HCT116 (cell line): ENCODE measurements around the gene RPP25. TPM values are rescaled to one million over a fixed set of nuclear protein-coding genes. Genes with fewer than 3 reads are reported as not detected.
A peak's percentile ranks its signal among the peaks of the same experiment; 100 is the strongest.

Source experiments
- ATAC-seq: fragments of 200-7000 bp; cut with Tn5 transposase; 2 replicates; pipeline ENCODE4 v1.9.1; 2020; ENCODE audit warnings: mild to moderate bottlenecking, moderate library complexity
- BruUV-seq: library from RNA; stranded (reverse); fragments of 400-500 nt; replicated peaks from 2 replicates; lab custom pipeline; 2021; lab: Mats Ljungman, UMichigan
- CTCF ChIA-PET: fragments of 300-600 bp; sonication (Branson Sonifier 250); formaldehyde crosslinking; loops from one replicate; lab custom pipeline; 2021; ENCODE audit warnings: antibody characterized with exemption; lab: Charles Lee
- POLR2A ChIA-PET: fragments of 300-600, 350-600 bp; sonication (Branson Sonifier 250); formaldehyde crosslinking; loops from one replicate; lab custom pipeline; 2021; ENCODE audit warnings: antibody characterized with exemption; lab: Charles Lee
- RAD21 ChIA-PET, 2 experiments: fragments of 300-600 bp; sonication (Branson Sonifier 250); formaldehyde crosslinking; loops; one replicate each; lab custom pipeline; 2023; ENCODE audit warnings: low total read pairs in 2 of 2; ENCODE audit not compliant: uncharacterized antibody in 2 of 2, unreplicated experiment in 2 of 2, low non-redundant PET in 1 of 2; lab: Charles Lee
- DNase-seq: peaks from one replicate; pipeline ENCODE4 v3.0.0-alpha.2; 2010; ENCODE audit warnings: low read depth, low spot score
- H2AFZ ChIP-seq: fragments of 200-600 bp; shearing (Covaris generic), sonication (generic); 2 replicates; pipeline ENCODE4 v1.6.1; 2017; ENCODE audit warnings: low read depth, mixed run types, mixed read lengths, antibody characterized with exemption, low read length; ENCODE audit not compliant: poor library complexity, severe bottlenecking
- H3K27ac ChIP-seq: 2 replicates; pipeline ENCODE4 v1.5.1; 2012; ENCODE audit warnings: low read depth, low read length
- H3K27me3 ChIP-seq: fragments of 200-600 bp; sonication (generic); 2 replicates; pipeline ENCODE4 v1.6.1; 2016; ENCODE audit warnings: mixed run types, low read length, mixed read lengths; ENCODE audit not compliant: insufficient read depth
- H3K36me3 ChIP-seq, 2 experiments: fragments of 200-500 bp in 1 of 2; fragments of 200-600 bp in 1 of 2; sonication (Bioruptor generic) in 1 of 2; sonication (generic) in 1 of 2; 2 replicates each; pipeline versions ENCODE4 v1.5.1 to v1.6.1; 2014 to 2016; ENCODE audit warnings: low read length in 2 of 2, inconsistent platforms in 1 of 2, mixed read lengths in 1 of 2, mixed run types in 1 of 2; ENCODE audit not compliant: insufficient read depth in 2 of 2, control insufficient read depth in 1 of 2
- H3K4me1 ChIP-seq, 2 experiments: fragments of 200-600 bp in 1 of 2; sonication (generic) in 1 of 2; 2 replicates each; pipeline versions ENCODE4 v1.5.1 to v1.6.1; 2012 to 2017; ENCODE audit warnings: low read length in 2 of 2, inconsistent platforms in 1 of 2, mild to moderate bottlenecking in 1 of 2, mixed read lengths in 1 of 2, mixed run types in 1 of 2, moderate library complexity in 1 of 2; ENCODE audit not compliant: insufficient read depth in 2 of 2, control insufficient read depth in 1 of 2
- H3K4me2 ChIP-seq: fragments of 200-600 bp; sonication (generic); 2 replicates; pipeline ENCODE4 v1.6.1; 2017; ENCODE audit warnings: mixed run types, low read length, mixed read lengths
- H3K4me3 ChIP-seq, 2 experiments: fragments of 200-600 bp in 1 of 2; sonication (generic) in 1 of 2; replicated peaks in 1 of 2; 2 replicates each; pipeline ENCODE4 v1.5.1; 2011 to 2016; ENCODE audit warnings: low read length in 2 of 2, control low read depth in 1 of 2, low read depth in 1 of 2, mild to moderate bottlenecking in 1 of 2, mixed read lengths in 1 of 2, mixed run types in 1 of 2
- H3K79me2 ChIP-seq: fragments of 200-600 bp; sonication (generic); 2 replicates; pipeline ENCODE4 v1.6.1; 2017; ENCODE audit warnings: mild to moderate bottlenecking, mixed run types, low read length, moderate library complexity, mixed read lengths; ENCODE audit not compliant: insufficient read depth
- H3K9ac ChIP-seq: fragments of 200-600 bp; sonication (generic); 2 replicates; pipeline ENCODE4 v1.6.1; 2016; ENCODE audit warnings: low read length, mixed read lengths
- H3K9me2 ChIP-seq: fragments of 200-600 bp; sonication (generic), shearing (Covaris generic); 2 replicates; pipeline ENCODE4 v1.6.1; 2017; ENCODE audit warnings: mixed run types, mild to moderate bottlenecking, moderate library complexity; ENCODE audit not compliant: insufficient read depth
- H3K9me3 ChIP-seq, 2 experiments: fragments of 200-500 bp in 1 of 2; fragments of 200-600 bp in 1 of 2; sonication (Bioruptor generic) in 1 of 2; sonication (generic) in 1 of 2; 2 replicates each; pipeline ENCODE4 v1.6.1; 2014 to 2017; ENCODE audit warnings: low read length in 2 of 2, mixed read lengths in 2 of 2, inconsistent platforms in 1 of 2, low read depth in 1 of 2, mild to moderate bottlenecking in 1 of 2, mixed run types in 1 of 2, moderate library complexity in 1 of 2; ENCODE audit not compliant: control insufficient read depth in 1 of 2, insufficient read depth in 1 of 2
- H4K20me1 ChIP-seq: fragments of 200-600 bp; sonication (generic), shearing (Covaris generic); 2 replicates; pipeline ENCODE4 v1.6.1; 2017; ENCODE audit warnings: mixed run types, mild to moderate bottlenecking, moderate library complexity; ENCODE audit not compliant: insufficient read depth
- CEBPB ChIP-seq: IDR thresholded peaks from 2 replicates; pipeline ENCODE4 v1.6.1; 2012; ENCODE audit warnings: low read depth
- EGR1 ChIP-seq: IDR thresholded peaks from 2 replicates; pipeline ENCODE4 v1.6.1; 2012; ENCODE audit warnings: low read depth
- EZH2 ChIP-seq: fragments of 200-600 bp; sonication (generic); IDR thresholded peaks from 2 replicates; pipeline ENCODE4 v1.6.1; 2017; ENCODE audit warnings: antibody characterized with exemption, mixed run types
- EZH2phosphoT487 ChIP-seq: fragments of 200-600 bp; IDR thresholded peaks from 2 replicates; pipeline ENCODE4 v1.6.1; 2018; ENCODE audit warnings: antibody characterized with exemption, borderline replicate concordance
- POLR2A ChIP-seq: IDR thresholded peaks from 2 replicates; pipeline ENCODE4 v1.7.0; 2011; ENCODE audit warnings: borderline replicate concordance; ENCODE audit not compliant: insufficient read depth, insufficient read length; ENCODE audit errors: extremely low read depth
- RAD21 ChIP-seq: IDR thresholded peaks from 2 replicates; pipeline ENCODE4 v1.6.1; 2012; ENCODE audit warnings: low read depth, mild to moderate bottlenecking
- SRF ChIP-seq: IDR thresholded peaks from 2 replicates; pipeline ENCODE4 v1.6.1; 2012; ENCODE audit warnings: low read depth
- YY1 ChIP-seq: IDR thresholded peaks from 2 replicates; pipeline ENCODE4 v1.6.1; 2011; ENCODE audit warnings: low read length, low read depth, moderate library complexity, mild to moderate bottlenecking; ENCODE audit not compliant: insufficient replicate concordance; ENCODE audit errors: extremely low read depth
- intact Hi-C: fragments of 100-400 bp; cut with micrococcal nuclease; formaldehyde crosslinking; loops from 2 replicates; pipeline ENCODE4 v1.10.0; 2022
- total RNA-seq: library from RNA; stranded (reverse); gene quantifications from one replicate; pipeline ENCODE4 v1.2.1, GENCODE V29; 2021; ENCODE audit not compliant: unreplicated experiment
- TF ChIP-seq, protein P1 (sequence below), 3 experiments: fragments of 200-600 bp in 1 of 3; sonication (generic) in 1 of 3; IDR thresholded peaks in 2 of 3; conservative IDR thresholded peaks in 1 of 3; 2 replicates each; pipeline ENCODE4 v1.5.1; 2012 to 2017; ENCODE audit warnings: low read depth in 2 of 3, low read length in 2 of 3, antibody characterized with exemption in 1 of 3, borderline replicate concordance in 1 of 3, control low read depth in 1 of 3, mild to moderate bottlenecking in 1 of 3, mixed read lengths in 1 of 3, mixed run types in 1 of 3, moderate library complexity in 1 of 3; ENCODE audit not compliant: insufficient read depth in 1 of 3
- TF ChIP-seq, protein P2 (sequence below): IDR thresholded peaks from 2 replicates; pipeline ENCODE4 v1.6.1; 2012; ENCODE audit warnings: low read depth
- TF ChIP-seq, protein P3 (sequence below): IDR thresholded peaks from 2 replicates; pipeline ENCODE4 v1.6.1; 2012
- TF ChIP-seq, protein P4 (sequence below): IDR thresholded peaks from 2 replicates; pipeline ENCODE4 v1.6.1; 2012
- TF ChIP-seq, protein P5 (sequence below): IDR thresholded peaks from 2 replicates; pipeline ENCODE4 v1.6.1; 2011; ENCODE audit warnings: mild to moderate bottlenecking, low read length, moderate library complexity; ENCODE audit not compliant: insufficient replicate concordance; ENCODE audit errors: extremely low read depth

Gene RPP25
- total RNA-seq, 1 experiment from 2014 or later, result 5.9 TPM

DNA sequence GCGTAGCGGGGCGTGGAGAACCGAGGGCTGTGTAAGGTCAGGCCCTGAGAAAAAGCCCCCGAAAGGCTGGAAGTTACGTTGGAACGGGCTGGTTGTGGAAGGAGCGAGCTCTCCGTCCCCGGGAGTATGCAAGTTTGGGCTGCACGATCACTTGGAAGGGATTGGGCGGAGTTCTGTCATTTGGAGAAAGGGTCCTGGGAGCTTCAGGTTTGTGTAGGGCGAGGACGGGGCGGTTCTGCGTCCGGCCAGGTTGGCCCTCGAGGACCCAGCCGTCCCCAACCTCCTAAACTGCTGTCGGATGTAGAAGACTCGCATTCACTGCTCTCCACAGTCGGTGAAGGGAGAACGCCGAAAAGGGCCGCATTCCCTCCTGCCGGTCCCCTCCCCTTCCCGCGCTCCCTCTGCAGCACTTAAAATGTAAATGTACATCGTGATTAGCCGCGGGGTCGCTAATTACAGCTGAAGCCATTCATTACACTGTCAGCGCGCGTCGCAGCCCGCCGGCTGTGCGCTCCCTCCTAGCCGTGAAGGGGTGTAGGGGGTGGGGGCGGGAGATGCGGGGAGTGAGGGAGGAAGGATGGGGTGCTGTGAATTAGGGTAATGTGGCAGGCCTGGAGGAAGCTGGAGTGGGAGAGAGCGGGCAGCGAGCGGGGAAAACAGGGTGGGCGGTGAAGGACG, 2.5 kb upstream of the RPP25 start:
- CTCF ChIA-PET, result interaction anchor here (1.1 kb wide), 1 partner anchor 9 kb away, joined by 3 read pairs; no protein-coding TSS in a partner anchor
- no peak overlapping the region for H2AFZ ChIP-seq

More for the DNA sequence above, 2.5 kb upstream of the RPP25 start:
- Histone ChIP-seq H3K9ac (peak overlapping the region; percentile 89; the same call in 1 of the 2 replicates), H3K36me3 (no peaks in the 10 kb centered on the region), H3K4me2 (peak overlapping the region; percentile 100), H3K4me1 (peaks cover 17 to 62% of the 10 kb centered on the region in 2 experiments), H3K4me3 (peak overlapping the region in 1 of 2 experiments; percentile 82; a peak in 3 of 4 replicates), H3K9me3 (no peaks in the 10 kb centered on the region), H3K9me2 (no peaks in the 10 kb centered on the region), H4K20me1 (no peaks in the 10 kb centered on the region), H3K79me2 (no peaks in the 10 kb centered on the region; the same call in 1 of the 2 replicates), H3K27ac (peak overlapping the region; percentile 37; the same call in 1 of the 2 replicates), H3K27me3 (no peaks in the 10 kb centered on the region)
- no peak for TF ChIP-seq POLR2A
- TF ChIP-seq CEBPB, result no peak
- TF ChIP-seq, protein P1, sequence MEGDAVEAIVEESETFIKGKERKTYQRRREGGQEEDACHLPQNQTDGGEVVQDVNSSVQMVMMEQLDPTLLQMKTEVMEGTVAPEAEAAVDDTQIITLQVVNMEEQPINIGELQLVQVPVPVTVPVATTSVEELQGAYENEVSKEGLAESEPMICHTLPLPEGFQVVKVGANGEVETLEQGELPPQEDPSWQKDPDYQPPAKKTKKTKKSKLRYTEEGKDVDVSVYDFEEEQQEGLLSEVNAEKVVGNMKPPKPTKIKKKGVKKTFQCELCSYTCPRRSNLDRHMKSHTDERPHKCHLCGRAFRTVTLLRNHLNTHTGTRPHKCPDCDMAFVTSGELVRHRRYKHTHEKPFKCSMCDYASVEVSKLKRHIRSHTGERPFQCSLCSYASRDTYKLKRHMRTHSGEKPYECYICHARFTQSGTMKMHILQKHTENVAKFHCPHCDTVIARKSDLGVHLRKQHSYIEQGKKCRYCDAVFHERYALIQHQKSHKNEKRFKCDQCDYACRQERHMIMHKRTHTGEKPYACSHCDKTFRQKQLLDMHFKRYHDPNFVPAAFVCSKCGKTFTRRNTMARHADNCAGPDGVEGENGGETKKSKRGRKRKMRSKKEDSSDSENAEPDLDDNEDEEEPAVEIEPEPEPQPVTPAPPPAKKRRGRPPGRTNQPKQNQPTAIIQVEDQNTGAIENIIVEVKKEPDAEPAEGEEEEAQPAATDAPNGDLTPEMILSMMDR (IDR thresholded peaks at IDR 0.05 in 2 of 3, conservative IDR thresholded peaks at IDR 0.05 in 1 of 3; ENCODE audit: borderline replicate concordance in 1 of 3, insufficient read depth in 1 of 3, low read depth in 2 of 3, low read length in 2 of 3), result no peak
- no peak for TF ChIP-seq YY1
- TF ChIP-seq, protein P2, sequence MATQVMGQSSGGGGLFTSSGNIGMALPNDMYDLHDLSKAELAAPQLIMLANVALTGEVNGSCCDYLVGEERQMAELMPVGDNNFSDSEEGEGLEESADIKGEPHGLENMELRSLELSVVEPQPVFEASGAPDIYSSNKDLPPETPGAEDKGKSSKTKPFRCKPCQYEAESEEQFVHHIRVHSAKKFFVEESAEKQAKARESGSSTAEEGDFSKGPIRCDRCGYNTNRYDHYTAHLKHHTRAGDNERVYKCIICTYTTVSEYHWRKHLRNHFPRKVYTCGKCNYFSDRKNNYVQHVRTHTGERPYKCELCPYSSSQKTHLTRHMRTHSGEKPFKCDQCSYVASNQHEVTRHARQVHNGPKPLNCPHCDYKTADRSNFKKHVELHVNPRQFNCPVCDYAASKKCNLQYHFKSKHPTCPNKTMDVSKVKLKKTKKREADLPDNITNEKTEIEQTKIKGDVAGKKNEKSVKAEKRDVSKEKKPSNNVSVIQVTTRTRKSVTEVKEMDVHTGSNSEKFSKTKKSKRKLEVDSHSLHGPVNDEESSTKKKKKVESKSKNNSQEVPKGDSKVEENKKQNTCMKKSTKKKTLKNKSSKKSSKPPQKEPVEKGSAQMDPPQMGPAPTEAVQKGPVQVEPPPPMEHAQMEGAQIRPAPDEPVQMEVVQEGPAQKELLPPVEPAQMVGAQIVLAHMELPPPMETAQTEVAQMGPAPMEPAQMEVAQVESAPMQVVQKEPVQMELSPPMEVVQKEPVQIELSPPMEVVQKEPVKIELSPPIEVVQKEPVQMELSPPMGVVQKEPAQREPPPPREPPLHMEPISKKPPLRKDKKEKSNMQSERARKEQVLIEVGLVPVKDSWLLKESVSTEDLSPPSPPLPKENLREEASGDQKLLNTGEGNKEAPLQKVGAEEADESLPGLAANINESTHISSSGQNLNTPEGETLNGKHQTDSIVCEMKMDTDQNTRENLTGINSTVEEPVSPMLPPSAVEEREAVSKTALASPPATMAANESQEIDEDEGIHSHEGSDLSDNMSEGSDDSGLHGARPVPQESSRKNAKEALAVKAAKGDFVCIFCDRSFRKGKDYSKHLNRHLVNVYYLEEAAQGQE, result no peak
- TF ChIP-seq SRF, result no peak
- TF ChIP-seq EGR1, result no peak
- TF ChIP-seq RAD21, result no peak
- no peak for TF ChIP-seq EZH2
- TF ChIP-seq, protein P3, sequence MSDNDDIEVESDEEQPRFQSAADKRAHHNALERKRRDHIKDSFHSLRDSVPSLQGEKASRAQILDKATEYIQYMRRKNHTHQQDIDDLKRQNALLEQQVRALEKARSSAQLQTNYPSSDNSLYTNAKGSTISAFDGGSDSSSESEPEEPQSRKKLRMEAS, result no peak
- TF ChIP-seq EZH2phosphoT487, result no peak
- TF ChIP-seq, protein P4, sequence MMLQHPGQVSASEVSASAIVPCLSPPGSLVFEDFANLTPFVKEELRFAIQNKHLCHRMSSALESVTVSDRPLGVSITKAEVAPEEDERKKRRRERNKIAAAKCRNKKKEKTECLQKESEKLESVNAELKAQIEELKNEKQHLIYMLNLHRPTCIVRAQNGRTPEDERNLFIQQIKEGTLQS, result no peak
- TF ChIP-seq, protein P5, sequence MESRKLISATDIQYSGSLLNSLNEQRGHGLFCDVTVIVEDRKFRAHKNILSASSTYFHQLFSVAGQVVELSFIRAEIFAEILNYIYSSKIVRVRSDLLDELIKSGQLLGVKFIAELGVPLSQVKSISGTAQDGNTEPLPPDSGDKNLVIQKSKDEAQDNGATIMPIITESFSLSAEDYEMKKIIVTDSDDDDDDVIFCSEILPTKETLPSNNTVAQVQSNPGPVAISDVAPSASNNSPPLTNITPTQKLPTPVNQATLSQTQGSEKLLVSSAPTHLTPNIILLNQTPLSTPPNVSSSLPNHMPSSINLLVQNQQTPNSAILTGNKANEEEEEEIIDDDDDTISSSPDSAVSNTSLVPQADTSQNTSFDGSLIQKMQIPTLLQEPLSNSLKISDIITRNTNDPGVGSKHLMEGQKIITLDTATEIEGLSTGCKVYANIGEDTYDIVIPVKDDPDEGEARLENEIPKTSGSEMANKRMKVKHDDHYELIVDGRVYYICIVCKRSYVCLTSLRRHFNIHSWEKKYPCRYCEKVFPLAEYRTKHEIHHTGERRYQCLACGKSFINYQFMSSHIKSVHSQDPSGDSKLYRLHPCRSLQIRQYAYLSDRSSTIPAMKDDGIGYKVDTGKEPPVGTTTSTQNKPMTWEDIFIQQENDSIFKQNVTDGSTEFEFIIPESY, result no peak
- POLR2A ChIA-PET, result interaction anchor here (0.6 kb wide), 1 partner anchor 101 kb away, joined by 3 read pairs; no protein-coding TSS in a partner anchor
- no TSS peak for BruUV-seq
- intact Hi-C loops, result no loop called here
- RAD21 ChIA-PET, result no interaction called here
- ATAC-seq, result no peak
- no peak for DNase-seq
